Ovary (tissue), 3 donors: ENCODE measurements around the gene THSD4.

Source experiments
- CTCF ChIP-seq, 3 donors: fragments of 450-650 bp in 2 of 3; fragments of 200-600 bp in 1 of 3; IDR thresholded peaks; one replicate each; pipeline versions ENCODE4 v1.5.1 to v1.8.0; 2016 to 2022; ENCODE audit warnings: antibody characterized with exemption in 3 of 3, mild to moderate bottlenecking in 1 of 3
- EP300 ChIP-seq: sonication (generic); formaldehyde crosslinking; IDR thresholded peaks from one replicate; pipeline ENCODE4 v1.6.1; 2017; ENCODE audit warnings: antibody characterized with exemption
- donor health status: DM: no; HTN: no; CAD: no.

- TF ChIP-seq CTCF (IDR thresholded peaks at IDR 0.05) (no peak), EP300 (no peak)
Observed at GRCh38 chr15:71254491-71254890, 139.2 kb downstream of the THSD4 start.
